HG03103 (cell line): ENCODE results near the gene PLPPR2.
A peak's percentile ranks its signal among the peaks of the same experiment; 100 is the strongest.
"Not testable (repeated sequence)": the region's sequence is repeated elsewhere in the genome, so short reads cannot be mapped to it uniquely, and the experiment has no call there.

Experiments
- ATAC-seq: cut with Tn5 transposase; IDR thresholded peaks from one replicate; pipeline ENCODE4 v1.9.1; 2021; ENCODE audit warnings: low read depth; ENCODE audit not compliant: unreplicated experiment

The PLPPR2 gene

DNA sequence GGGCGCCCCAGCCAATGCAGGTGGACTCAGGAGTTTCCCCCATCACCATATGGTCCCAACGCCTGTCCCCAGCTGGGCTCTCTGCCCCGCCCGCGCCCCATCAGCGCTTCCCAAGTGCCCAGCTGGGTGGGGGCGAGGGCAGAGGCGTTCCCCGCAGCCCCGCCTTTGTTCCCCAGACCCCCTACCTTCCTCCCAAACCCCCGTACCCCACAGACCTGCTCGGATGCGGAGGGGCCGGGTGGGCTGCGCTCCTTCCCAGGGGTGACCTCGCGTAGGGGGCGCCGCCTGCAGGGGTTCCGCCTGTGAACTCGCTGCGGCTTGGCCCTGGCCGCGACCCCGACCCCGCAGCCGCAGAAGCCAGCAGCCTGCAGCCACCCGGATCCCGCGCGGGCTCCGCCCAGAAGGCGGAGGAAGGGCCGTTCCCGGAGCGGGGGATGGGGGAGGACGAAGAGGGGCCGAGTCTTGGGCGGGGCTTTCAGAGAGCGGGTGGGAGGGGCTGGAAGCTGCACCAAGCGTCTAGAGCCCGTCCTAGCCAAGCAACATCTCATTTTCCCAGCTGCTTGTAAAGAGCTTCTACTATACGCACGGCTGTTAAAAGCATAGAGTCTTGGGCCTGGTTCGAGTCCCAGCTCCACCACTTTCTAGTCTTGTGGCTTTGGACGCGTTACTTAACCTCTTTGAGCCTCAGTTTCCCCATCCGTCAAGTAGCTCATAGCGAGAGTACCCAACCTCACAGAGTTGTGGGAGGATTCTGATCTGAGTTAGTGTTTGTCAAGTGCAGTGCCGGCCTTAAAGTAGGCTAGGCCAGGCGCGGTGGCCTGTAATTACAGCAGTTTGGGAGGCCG, 15.8 kb upstream of the PLPPR2 start, which contains the start of gene RAB3D:
RAB3D (minus strand) TSS at position 404 of the 845 bp plus-strand sequence. CDS start 2,258 bp downstream, outside the sequence.
- peak; percentile 52 for ATAC-seq

DNA sequence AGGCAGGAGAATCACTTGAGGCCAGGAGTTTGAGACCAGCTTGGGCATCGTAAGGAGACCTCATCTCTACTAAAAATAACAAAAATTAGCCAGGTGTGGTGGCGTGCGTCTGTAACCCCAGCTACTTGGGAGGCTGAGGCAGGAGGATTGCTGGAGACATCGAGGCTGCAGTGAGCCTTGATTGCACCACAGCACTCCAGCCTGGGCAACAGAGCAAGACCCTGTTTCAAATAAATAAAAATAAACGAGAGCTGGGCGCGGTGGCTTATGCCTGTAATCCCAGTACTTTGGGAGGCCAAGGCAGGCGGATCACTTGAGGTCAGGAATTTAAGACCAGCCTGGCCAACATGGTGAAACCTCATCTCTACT, 15.1 kb upstream of the PLPPR2 start:
- ATAC-seq = not testable (repeated sequence)

DNA sequence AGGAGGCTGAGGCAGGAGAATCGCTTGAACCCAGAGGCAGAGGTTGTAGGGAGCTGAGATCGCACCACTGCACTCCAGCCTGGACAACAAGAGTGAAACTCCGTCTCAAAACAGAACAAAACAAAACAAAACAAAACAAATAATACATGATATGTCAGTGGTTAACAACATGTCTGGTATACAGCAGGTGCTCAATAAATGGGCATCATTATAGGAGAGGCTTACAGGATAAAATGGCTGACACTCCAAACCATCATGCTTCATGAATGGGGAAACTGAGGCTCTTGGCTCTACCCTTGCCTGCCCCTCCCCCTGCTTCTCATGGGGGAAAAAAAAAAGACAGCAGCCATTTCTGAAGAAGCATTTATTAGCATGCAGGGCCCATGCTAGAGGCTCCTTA, 12.8 kb upstream of the PLPPR2 start:
- no peak for ATAC-seq

DNA sequence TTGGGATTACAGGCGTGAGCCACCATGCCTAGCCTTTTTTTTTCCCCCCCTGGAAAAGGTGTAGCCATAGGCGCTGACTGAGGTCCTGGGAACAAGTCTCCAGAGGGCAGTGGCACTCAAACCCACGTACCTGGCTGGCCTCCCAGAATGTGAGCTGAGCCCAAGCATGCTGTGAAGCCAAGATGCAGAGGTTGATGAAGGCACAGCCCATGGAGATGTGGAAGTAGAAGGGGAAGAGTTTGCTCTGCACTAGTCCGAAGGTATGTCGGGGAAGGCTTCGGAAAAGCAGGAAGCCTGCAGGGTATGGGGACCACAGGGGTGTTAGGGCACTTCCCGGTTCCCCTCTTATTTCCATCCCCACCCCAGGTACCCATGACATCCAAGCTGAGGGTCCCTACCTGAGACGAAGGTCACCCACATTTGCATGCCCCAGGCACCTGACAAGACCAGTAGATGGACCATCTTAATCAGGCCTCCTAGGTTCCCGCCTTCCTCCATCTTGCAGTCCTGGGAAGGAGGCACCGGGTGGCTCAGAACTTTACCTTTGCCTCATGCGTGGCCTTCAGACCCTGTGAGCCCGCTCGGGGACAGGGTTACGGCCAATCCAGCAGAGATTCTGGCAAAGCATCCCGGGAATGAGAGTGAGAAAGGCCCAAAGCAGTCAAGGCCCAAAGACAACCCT, 10.0 kb upstream of the PLPPR2 start:
- ATAC-seq = no peak

DNA sequence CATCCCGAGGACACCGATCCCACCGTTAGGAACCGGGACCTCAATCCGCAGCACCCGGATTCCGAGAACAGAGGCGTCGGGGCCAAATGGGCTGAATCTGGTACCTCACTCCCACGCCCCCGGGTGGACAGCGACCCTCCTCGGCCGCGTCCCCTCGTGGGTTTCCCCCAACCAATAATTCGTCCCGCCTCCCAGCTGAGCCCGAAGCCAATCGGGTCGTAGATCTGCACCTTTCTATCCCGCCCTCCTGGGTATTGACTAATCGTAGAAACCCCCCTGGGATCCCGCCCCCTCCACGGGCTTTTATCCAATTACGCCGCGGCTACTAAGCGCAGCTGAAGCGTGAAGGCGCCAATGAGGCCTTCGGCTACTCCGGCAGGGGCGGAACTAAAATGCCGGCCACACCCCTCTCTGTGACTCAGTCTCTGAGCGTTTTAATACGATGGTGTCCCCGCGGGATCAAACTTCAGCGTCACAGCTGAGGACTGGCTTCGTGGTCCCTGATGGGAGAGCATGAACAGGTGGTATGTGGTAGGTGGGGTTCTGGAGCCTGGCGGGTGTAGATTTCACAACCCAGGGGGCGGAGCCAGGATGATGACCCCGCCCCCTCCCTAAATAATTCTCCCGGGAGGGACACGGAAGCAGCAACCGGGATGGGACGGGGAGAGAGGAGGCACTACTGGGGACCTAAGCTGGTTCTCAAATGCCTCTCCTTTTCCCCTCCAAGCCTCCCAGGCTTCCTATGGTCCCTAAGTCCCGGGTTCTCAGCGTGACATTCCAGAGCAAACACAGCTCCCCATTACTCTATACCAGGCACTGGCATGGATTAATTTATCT, 8.9 kb upstream of the PLPPR2 start, which contains the start of the genes CCDC159 and TMEM205:
CCDC159 (plus strand) TSS at position 416 of the 837 bp plus-strand sequence; CDS start at position 504, 88 bp downstream.
TMEM205 (minus strand) TSS at position 165 of the 837 bp plus-strand sequence. CDS start 649 bp downstream, outside the sequence.
- peak; percentile 85 for ATAC-seq

DNA sequence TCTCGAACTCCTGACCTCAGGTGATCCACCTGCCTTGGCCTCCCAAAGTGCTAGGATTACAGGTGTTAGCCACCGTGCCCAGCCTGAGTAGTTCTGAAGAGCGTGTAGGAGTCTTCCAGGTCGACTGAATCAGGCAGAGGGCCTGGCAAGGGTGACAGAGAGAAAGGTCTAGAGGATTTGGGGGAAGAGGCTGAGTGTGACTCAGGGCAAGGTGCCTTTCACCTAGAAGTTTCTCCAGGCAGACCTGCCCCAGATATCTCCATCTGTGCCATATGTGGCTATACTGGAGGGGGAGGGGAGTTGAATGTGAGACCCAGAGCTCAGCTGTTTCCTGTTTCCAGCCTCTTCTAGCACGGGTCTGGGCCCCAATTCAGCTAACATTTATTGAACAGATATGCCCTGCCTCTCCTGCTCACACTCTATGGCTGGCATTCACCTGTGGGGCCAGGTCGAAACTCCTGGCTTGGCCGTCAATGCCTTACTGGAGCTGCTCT, 7.6 kb upstream of the PLPPR2 start:
- no peak for ATAC-seq

DNA sequence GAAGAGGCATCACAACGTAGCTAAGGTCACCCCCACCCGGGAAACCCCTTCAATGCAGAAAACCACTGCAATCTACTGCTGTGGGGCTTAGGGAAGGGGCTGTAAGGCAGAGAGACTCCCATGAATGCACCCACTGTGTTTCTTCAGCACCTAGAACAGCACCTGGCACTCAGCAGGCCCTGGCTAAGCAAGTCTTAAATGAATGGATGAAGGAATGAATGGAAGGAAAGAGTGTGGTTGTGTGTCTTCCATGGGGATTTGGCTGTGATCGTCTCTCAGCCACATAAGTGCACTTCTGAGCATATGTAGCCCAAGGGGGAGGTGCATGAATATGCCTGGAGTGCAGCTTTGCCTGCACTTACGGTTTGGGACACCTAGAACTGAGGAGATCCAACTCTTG, 6.1 kb upstream of the PLPPR2 start:
- ATAC-seq = no peak

DNA sequence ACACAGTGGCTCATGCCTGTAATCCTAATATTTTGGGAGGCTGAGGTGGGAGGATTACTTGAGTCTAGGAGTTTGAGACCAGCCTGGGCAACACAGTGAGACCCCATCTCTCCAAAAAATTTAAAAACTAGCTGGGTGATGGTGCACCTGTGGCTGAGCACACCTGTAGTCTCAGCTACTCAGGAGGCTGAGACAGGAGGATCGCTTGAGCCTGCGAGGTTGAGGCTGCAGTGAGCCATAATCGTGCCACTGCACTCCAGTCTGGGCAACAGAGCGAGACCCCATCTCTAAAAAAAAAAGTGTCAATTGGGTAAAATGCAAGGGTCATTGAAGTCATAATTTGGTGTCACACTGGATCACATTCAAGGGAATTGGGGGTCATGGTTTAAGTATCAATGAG, 1.1 kb upstream of the PLPPR2 start:
- not testable (repeated sequence) for ATAC-seq

DNA sequence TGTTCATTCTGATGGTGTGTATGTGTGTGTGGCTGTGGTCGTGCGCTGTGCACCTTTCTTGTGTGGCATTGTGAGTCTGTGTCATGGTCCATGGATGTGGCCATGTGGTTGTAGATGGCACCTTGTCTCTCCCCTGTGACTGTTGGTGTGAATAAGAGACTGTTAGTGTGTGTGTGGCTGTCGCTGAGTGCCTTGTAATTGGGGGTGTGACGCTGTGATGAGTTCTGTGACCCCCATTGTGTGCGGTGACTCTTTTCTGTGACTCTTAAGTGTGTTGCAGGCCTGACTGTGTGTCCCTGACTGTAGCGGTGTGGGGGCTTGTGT, 804 bp downstream of the PLPPR2 start:
- no peak for ATAC-seq

DNA sequence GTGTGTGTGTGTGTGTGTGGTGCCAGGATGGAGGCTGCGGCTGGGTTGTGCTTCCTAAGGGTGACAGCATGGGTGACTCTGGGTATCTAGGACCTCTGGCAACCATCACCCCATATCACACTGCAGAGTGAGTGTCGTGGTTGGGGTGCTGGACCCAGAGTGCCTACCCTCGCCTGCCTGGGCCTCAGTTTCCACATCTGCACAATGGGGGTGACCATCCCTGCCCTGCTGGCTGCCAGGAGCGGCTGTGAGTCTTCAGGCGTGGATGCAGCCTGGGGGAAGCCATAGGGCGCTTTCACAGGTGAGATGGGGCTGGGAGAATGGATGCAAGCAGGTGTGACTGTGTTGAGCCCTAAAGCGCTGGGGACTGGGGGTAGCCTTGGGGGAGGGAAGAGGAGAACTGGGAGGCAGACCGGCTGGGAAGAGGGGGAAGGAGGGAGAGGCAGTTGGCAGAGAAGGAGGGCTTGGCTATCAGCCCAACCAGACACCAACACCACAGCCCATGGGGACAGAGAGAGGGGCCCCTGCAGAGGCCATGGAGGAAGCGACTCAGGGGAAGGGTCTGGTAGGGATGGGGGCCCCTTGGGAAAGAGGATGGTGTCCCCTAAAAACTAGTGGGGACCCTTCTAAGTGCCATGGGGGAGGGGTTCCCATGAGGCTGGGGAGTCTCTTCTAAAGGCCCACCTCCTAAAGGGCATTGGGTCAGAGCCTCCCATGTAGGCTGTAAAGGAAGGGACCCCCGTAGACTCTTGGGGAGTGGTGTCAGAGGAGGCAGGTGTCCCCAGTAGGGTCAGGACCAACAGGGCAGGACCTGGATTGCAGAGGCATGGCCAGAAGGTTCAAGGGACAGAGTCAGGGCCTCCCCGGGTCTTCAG, 1.7 kb downstream of the PLPPR2 start:
- ATAC-seq = no peak

DNA sequence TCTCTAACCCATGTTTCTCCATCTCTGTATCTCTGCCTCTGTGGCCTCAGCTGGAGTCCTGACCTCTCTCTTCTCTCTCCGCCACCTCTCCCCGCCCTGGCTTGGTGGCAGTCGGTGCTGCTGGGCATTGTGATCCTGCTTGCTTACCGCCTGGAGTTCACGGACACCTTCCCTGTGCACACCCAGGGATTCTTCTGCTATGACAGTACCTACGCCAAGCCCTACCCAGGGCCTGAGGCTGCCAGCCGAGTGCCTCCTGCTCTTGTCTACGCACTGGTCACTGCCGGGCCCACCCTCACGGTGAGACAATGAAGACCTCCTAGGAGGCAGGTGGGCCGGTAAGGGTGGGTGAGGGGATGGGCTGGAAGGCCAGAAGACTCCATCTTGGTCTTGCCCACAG, 4.2 kb downstream of the PLPPR2 start:
- no peak for ATAC-seq

DNA sequence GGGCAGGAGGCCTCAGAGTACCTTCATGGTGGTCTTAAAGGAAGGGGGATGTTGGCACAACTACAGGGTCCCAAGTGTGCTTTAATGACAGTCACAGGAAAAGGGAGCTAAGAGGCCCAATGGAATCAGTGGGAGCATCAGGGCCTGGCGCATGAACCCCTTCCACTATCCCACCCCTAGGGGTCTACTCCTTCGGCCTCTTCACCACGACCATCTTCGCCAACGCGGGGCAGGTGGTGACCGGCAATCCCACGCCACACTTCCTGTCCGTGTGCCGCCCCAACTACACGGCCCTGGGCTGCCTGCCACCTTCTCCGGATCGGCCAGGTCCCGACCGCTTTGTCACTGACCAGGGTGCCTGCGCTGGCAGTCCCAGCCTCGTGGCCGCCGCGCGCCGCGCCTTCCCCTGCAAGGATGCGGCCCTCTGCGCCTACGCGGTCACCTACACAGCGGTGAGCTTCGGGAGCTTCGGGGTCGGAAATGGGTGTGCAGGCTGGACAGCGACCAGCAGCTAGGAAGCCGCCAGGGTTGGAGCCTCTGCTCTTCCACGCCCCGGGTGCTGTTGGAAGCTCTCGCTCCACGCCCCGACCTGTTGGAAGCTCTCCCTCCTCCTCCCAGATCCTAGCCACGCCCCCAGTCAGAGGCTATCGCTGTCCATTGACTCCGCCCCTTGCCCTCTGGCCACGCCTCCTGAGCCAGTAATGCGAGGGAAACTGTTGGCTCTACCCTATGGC, 6.0 kb downstream of the PLPPR2 start:
- no peak for ATAC-seq

DNA sequence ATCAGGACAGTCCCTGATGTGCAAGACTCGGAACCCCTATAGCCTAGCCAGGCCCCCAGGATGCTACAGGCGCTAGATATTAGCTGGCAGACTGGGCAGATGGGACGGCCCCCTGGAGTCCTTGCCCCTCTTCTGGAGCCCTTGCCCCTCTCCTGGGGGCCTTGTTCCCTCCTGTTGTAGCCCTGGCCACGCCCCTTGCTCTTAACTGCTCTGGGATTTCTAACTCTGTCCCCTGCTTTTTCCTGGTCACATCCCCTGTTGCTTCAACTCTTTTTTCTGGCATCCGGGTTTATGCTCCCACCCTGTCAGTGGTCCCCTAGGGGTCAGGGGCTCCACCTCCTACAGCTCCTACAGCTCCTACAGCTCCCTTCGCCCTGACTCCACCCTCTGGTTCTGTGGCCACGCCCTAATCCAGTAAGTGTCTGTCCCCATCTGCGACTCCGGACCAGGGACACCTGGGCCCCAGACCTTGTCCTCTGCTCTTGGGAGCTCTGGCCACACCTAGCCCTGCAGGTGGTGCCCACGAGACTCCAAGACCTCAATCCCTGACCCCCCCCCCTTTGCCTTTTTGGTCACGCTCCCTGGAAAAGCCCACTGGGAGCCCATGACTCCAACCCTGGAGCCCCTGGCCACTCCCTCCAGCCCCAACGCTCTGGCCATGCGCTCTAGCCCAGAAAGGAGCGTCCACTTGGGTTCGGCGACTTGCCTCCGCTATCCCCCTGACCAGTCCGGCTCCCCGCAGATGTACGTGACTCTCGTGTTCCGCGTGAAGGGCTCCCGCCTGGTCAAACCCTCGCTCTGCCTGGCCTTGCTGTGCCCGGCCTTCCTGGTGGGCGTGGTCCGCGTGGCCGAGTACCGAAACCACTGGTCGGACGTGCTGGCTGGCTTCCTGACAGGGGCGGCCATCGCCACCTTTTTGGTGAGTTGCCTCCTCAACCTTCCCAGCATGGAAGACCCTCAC, 6.8 kb downstream of the PLPPR2 start:
- no peak for ATAC-seq

DNA sequence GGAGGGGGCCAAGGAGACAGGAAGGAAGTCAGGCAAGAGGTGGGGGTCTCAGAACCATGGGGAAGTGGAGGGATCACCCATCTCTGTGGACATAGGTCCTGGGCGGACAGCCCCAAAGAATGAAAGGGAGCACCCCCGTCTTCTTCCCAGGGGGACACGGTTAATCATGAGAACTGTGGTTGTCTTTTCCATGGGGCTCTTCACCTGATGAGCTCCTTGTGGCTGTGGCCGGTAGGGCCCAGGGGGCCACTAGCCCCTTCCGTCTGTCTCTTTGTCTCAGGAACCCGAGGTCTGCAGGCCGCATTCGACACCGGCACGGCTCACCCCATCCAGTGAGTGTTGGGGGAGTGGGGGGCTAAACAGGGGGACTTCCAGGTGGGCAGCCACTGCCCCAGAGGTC, 8.6 kb downstream of the PLPPR2 start:
- no peak for ATAC-seq

DNA sequence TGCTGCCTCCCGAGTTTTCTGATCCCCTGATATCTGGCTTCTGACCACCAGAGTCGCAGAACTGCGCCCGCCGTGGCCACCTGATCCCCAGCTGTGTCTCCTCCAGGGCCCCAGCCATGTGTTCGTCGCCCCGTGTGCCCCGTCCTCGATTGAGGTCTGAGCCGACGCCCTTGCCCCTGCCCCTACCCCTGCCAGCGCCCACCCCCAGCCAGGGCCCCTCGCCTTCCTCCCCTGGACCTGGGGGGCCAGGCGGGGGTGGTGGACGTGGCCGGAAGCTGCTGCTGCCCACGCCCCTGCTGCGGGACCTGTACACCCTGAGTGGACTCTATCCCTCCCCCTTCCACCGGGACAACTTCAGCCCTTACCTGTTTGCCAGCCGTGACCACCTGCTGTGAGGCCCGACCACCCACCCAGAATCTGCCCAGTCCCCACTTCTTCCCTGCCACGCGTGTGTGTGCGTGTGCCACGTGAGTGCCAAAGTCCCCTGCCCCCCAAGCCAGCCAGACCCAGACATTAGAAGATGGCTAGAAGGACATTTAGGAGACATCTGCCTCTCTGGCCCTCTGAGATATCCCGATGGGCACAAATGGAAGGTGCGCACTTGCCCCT, 9.2 kb downstream of the PLPPR2 start:
- ATAC-seq = no peak

DNA sequence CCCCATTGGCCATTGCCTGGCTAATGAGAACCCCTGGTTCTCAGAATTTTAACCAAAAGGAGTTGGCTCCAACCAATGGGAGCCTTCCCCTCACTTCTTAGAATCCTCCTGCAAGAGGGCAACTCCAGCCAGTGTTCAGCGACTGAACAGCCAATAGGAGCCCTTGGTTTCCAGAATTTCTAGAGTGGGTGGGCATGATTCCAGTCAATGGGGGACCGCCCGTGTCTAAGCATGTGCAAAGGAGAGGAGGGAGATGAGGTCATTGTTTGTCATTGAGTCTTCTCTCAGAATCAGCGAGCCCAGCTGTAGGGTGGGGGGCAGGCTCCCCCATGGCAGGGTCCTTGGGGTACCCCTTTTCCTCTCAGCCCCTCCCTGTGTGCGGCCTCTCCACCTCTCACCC, 9.7 kb downstream of the PLPPR2 start:
- ATAC-seq = no peak

DNA sequence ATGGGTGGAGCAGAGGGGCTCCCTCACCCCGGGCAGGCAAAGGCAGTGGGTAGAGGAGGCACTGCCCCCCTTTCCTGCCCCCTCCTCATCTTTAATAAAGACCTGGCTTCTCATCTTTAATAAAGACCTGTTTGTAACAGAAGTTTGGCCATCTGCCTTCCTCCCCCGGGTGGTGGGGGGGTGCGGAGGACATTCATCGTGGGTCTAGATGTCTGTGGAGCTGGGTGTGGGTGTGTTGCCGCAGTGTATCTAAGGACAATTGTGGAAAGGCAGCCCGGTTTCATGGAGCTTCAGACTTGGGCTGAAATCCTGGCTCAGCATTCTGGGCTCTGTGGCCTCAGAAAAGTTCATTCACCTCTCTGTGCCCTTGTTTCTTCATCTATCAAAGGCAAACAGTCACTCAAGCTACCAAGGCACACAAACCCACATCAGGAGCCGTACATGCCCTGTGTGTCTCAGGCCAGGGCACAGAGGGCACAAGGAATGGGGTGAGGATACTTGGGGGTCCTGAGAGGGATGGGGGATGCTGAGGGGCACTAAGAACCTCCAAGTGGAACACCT, 10.4 kb downstream of the PLPPR2 start:
- ATAC-seq = no peak
